GM23338 (cell line): ENCODE data around the gene SPOCK2. TPM values are rescaled to one million over a fixed set of nuclear protein-coding genes. Genes with fewer than 3 reads are reported as not detected.

Experiments used
- ATAC-seq: fragments of 200-7000 bp; cut with Tn5 transposase; 3 replicates; pipeline ENCODE4 v1.9.1; 2020
- DNase-seq: peaks from one replicate; pipeline ENCODE4 v3.0.0-alpha.2; 2015; ENCODE audit warnings: low spot score
- H2AFZ ChIP-seq: fragments of 200-600 bp; sonication (generic); 2 replicates; pipeline ENCODE4 v1.8.0; 2016; ENCODE audit warnings: antibody characterized with exemption, mild to moderate bottlenecking, moderate library complexity
- H3F3A ChIP-seq: fragments of 200-600 bp; sonication (generic); replicated peaks from 2 replicates; pipeline ENCODE4 v1.8.0; 2017; ENCODE audit warnings: antibody characterized with exemption, mixed run types, low read depth
- H3K27ac ChIP-seq: fragments of 200-600 bp; sonication (generic); 2 replicates; pipeline ENCODE4 v1.6.1; 2016; ENCODE audit warnings: low read depth
- H3K27me3 ChIP-seq: fragments of 200-600 bp; sonication (generic); 2 replicates; pipeline ENCODE4 v1.8.0; 2016; ENCODE audit warnings: mild to moderate bottlenecking, mixed run types, moderate library complexity; ENCODE audit not compliant: insufficient read depth
- H3K36me3 ChIP-seq: fragments of 200-600 bp; sonication (generic); 2 replicates; pipeline ENCODE4 v1.8.0; 2016; ENCODE audit warnings: mild to moderate bottlenecking; ENCODE audit not compliant: insufficient read depth
- H3K4me1 ChIP-seq: fragments of 200-600 bp; sonication (generic); 2 replicates; pipeline ENCODE4 v1.8.0; 2016; ENCODE audit warnings: mild to moderate bottlenecking, moderate library complexity; ENCODE audit not compliant: insufficient read depth
- H3K4me2 ChIP-seq: fragments of 200-600 bp; sonication (generic); 2 replicates; pipeline ENCODE4 v1.7.1; 2017; ENCODE audit warnings: mixed run types
- H3K4me3 ChIP-seq: fragments of 200-600 bp; sonication (generic); 2 replicates; pipeline ENCODE4 v1.6.1; 2016; ENCODE audit warnings: mixed run types
- H3K79me2 ChIP-seq: fragments of 200-600 bp; sonication (generic); replicated peaks from 2 replicates; pipeline ENCODE4 v1.8.0; 2017; ENCODE audit warnings: mild to moderate bottlenecking; ENCODE audit not compliant: insufficient read depth
- H3K9me2 ChIP-seq: fragments of 200-600 bp; sonication (generic); 2 replicates; pipeline ENCODE4 v1.8.0; 2017; ENCODE audit not compliant: insufficient read depth
- H4K20me1 ChIP-seq: fragments of 200-600 bp; sonication (generic); replicated peaks from 2 replicates; pipeline ENCODE4 v1.8.0; 2017; ENCODE audit warnings: mild to moderate bottlenecking; ENCODE audit not compliant: insufficient read depth
- H3K27ac Mint-ChIP-seq: 2 replicates; pipeline ENCODE4 v1.8.0; 2020; ENCODE audit warnings: inconsistent platforms, mild to moderate bottlenecking, moderate library complexity, mixed read lengths
- H3K27me3 Mint-ChIP-seq: 3 replicates; pipeline ENCODE4 v1.8.0; 2022; ENCODE audit warnings: low read depth, mild to moderate bottlenecking, moderate library complexity, mixed read lengths, inconsistent platforms; ENCODE audit not compliant: insufficient read depth, poor library complexity
- H3K36me3 Mint-ChIP-seq: 3 replicates; pipeline ENCODE4 v1.8.0; 2021; ENCODE audit warnings: low read depth, mild to moderate bottlenecking, inconsistent platforms, moderate library complexity, mixed read lengths
- H3K4me1 Mint-ChIP-seq: 3 replicates; pipeline ENCODE4 v1.8.0; 2020; ENCODE audit warnings: mild to moderate bottlenecking, inconsistent platforms, mixed read lengths
- H3K4me3 Mint-ChIP-seq: 3 replicates; pipeline ENCODE4 v1.8.0; 2021; ENCODE audit warnings: moderate library complexity, mild to moderate bottlenecking, inconsistent platforms, mixed read lengths
- H3K9me3 Mint-ChIP-seq: 3 replicates; pipeline ENCODE4 v1.8.0; 2020; ENCODE audit warnings: moderate library complexity, mild to moderate bottlenecking, inconsistent platforms, mixed read lengths
- EZH2 ChIP-seq: fragments of 200-600 bp; sonication (generic); IDR thresholded peaks from one replicate; pipeline ENCODE4 v1.8.0; 2017; ENCODE audit warnings: antibody characterized with exemption, mild to moderate bottlenecking, low read depth; ENCODE audit not compliant: unreplicated experiment
- JUNB ChIP-seq: IDR thresholded peaks from one replicate; pipeline ENCODE4 v1.6.1; 2016; ENCODE audit warnings: antibody characterized with exemption; ENCODE audit not compliant: unreplicated experiment
- STAT1 ChIP-seq: IDR thresholded peaks from one replicate; pipeline ENCODE4 v1.6.1; 2016; ENCODE audit warnings: antibody characterized with exemption; ENCODE audit not compliant: unreplicated experiment
- polyA plus RNA-seq: library from polyadenylated mRNA; unstranded; fragments of >200 nt; fragmentation: Nextera tagmentation; extraction: Ambion mirVana; gene quantifications from 2 replicates; pipeline ENCODE4 v1.2.1, GENCODE V29; 2016
- total RNA-seq: library from RNA; depleted of rRNA; stranded (reverse); fragments of >200 nt; shearing (Covaris generic); gene quantifications from 2 replicates; pipeline ENCODE4 v1.2.3, GENCODE V29; 2014
- TF ChIP-seq, protein P1 (sequence below), 2 experiments: fragments of 200-600 bp in 1 of 2; sonication (generic) in 1 of 2; conservative IDR thresholded peaks; 2 replicates each; pipeline versions ENCODE4 v1.5.1 to v1.6.1; 2016 to 2017; ENCODE audit warnings: antibody characterized with exemption in 2 of 2, low read depth in 2 of 2, mild to moderate bottlenecking in 2 of 2, moderate library complexity in 1 of 2
- TF ChIP-seq, protein P2 (sequence below): IDR thresholded peaks from 2 replicates; pipeline ENCODE4 v1.6.1; 2016; ENCODE audit warnings: antibody characterized with exemption

The SPOCK2 gene
- total and polyA plus RNA-seq, 2 experiments from 2014 or later = 1.3 to 3.6 TPM

DNA sequence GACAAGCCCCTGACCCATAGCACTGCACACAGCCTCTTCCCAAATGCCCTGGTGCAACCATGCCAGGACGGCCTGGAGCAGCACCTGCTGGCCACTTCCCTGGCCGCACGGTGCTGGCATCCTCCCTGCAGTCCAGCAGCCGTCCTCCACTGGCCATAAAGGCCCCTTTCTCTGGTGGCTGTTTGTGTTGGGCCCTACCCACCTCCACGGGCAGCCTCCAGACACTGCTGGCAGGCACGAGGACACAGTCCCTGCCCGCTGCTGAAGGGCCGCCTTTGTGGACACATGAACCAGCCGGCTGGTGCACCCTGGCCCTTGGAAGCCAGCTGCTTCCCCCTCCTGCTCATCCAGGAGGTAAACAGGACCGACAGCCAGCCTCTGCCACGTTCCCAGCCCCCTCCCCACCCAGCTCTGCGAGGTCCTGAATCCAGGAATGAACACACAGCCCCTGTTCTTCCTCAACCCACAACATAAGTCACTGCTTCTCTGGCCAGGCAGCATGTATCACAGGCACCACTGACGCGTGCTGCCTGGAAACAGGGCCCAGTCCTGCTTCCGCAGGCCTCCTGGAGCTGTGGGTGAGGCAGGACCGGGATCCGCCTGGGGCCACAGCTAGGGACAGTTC lies 43.8 kb downstream of the SPOCK2 start:
- H3K4me1 ChIP-seq = no peaks in the 10 kb centered on the region
- ATAC-seq = peak; percentile 51
- Mint-ChIP-seq H3K27me3 (peaks cover 14% of the 10 kb centered on the region), H3K4me1 (peaks cover 19% of the 10 kb centered on the region), H3K27ac (no peak overlapping the region), H3K4me3 (no peak overlapping the region), H3K36me3 (no peaks in the 10 kb centered on the region), H3K9me3 (peaks cover under 1% of the 10 kb centered on the region; the same call in 1 of the 3 replicates)
- H3K4me2 ChIP-seq = no peak overlapping the region
- no peaks in the 10 kb centered on the region for H3F3A ChIP-seq
- H3K27ac ChIP-seq = no peak overlapping the region
- DNase-seq = no peak
- no peak for TF ChIP-seq JUNB
- TF ChIP-seq, protein P1, sequence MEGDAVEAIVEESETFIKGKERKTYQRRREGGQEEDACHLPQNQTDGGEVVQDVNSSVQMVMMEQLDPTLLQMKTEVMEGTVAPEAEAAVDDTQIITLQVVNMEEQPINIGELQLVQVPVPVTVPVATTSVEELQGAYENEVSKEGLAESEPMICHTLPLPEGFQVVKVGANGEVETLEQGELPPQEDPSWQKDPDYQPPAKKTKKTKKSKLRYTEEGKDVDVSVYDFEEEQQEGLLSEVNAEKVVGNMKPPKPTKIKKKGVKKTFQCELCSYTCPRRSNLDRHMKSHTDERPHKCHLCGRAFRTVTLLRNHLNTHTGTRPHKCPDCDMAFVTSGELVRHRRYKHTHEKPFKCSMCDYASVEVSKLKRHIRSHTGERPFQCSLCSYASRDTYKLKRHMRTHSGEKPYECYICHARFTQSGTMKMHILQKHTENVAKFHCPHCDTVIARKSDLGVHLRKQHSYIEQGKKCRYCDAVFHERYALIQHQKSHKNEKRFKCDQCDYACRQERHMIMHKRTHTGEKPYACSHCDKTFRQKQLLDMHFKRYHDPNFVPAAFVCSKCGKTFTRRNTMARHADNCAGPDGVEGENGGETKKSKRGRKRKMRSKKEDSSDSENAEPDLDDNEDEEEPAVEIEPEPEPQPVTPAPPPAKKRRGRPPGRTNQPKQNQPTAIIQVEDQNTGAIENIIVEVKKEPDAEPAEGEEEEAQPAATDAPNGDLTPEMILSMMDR (conservative IDR thresholded peaks at IDR 0.05; ENCODE audit: low read depth in 2 of 2) = peak; percentile 11 to 48; a peak in 2 of 4 replicates
- no peaks in the 10 kb centered on the region for H3K79me2 ChIP-seq
- no peaks in the 10 kb centered on the region for H3K9me2 ChIP-seq
- no peaks in the 10 kb centered on the region for H4K20me1 ChIP-seq
- H3K4me3 ChIP-seq = no peak overlapping the region
- no peaks in the 10 kb centered on the region for H3K27me3 ChIP-seq
- peak overlapping the region; percentile 59 for H2AFZ ChIP-seq
- H3K36me3 ChIP-seq = no peaks in the 10 kb centered on the region

DNA sequence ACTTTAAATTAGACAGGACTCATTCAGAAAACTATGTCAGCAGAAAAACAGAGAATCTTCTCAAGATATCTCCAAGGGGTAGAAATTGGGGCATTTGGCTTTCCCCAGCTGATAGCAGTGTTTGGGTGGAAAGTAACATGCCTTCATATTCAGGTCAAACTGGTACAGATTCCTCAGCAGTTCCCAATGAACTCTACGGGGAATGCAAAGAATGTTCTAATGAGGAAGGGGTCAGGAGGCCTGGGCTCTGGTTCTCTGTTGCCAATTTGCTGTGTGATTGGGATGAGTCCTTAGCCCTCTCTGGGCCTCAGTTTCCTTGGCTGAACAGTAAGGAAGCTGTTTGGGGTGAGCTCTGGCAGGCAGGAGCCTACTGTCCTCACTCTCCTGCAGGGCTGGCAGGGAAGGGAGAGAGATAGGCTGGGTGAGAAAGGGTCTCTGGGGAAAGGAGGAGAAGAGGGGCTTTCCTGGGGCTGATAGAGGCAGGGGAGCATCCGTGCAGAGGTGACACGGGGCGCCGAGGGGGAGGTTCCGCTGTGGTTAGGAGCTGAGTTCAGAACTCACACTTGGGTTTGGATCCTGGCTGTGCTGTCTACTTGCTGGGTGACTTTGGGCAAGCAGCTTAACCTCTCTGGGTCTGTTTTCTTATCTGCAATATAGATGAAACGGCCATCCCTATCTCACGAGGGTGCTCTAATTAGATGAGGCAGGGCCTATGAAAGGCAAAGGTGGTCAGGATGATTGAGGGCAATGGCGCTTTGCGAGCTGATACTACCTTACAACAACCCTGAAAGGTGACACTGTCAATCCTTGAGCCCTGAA lies 45.1 kb downstream of the SPOCK2 start:
- ATAC-seq (peak; percentile 30; the same call in 2 of the 3 replicates), DNase-seq (peak; percentile 57)
- no peaks in the 10 kb centered on the region for H3K9me3 Mint-ChIP-seq
- H3K36me3 Mint-ChIP-seq = no peaks in the 10 kb centered on the region
- no peak overlapping the region for H3K4me3 ChIP-seq
- no peaks in the 10 kb centered on the region for H3F3A ChIP-seq
- no peaks in the 10 kb centered on the region for H3K9me2 ChIP-seq
- H3K4me1 ChIP-seq = no peaks in the 10 kb centered on the region
- no peaks in the 10 kb centered on the region for H3K27me3 ChIP-seq
- H3K79me2 ChIP-seq = no peaks in the 10 kb centered on the region
- peaks cover 16% of the 10 kb centered on the region for H3K4me1 Mint-ChIP-seq
- no peak overlapping the region for H2AFZ ChIP-seq
- TF ChIP-seq, protein P2, sequence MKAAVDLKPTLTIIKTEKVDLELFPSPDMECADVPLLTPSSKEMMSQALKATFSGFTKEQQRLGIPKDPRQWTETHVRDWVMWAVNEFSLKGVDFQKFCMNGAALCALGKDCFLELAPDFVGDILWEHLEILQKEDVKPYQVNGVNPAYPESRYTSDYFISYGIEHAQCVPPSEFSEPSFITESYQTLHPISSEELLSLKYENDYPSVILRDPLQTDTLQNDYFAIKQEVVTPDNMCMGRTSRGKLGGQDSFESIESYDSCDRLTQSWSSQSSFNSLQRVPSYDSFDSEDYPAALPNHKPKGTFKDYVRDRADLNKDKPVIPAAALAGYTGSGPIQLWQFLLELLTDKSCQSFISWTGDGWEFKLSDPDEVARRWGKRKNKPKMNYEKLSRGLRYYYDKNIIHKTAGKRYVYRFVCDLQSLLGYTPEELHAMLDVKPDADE = no peak
- TF ChIP-seq STAT1 = no peak
- no peak for TF ChIP-seq EZH2
- no peak for TF ChIP-seq JUNB
- H4K20me1 ChIP-seq = no peaks in the 10 kb centered on the region
- no peak overlapping the region for H3K27ac Mint-ChIP-seq
- no peak overlapping the region for H3K4me2 ChIP-seq
- peaks cover 13% of the 10 kb centered on the region for H3K27me3 Mint-ChIP-seq
- no peak overlapping the region for H3K4me3 Mint-ChIP-seq
- no peaks in the 10 kb centered on the region for H3K36me3 ChIP-seq
- H3K27ac ChIP-seq = no peak overlapping the region
